A673 (cell line): ENCODE results near the gene CHPF2. TPM values are rescaled to one million over a fixed set of nuclear protein-coding genes. Genes with fewer than 3 reads are reported as not detected.

Experiments
- BruUV-seq: library from RNA; stranded (reverse); fragments of 400-500 nt; replicated peaks from 2 replicates; lab custom pipeline; 2021; lab: Mats Ljungman, UMichigan
- CTCF ChIA-PET: fragments of 300-600 bp; sonication (Branson Sonifier 250); formaldehyde crosslinking; loops from one replicate; lab custom pipeline; 2022; ENCODE audit warnings: antibody characterized with exemption; lab: Charles Lee
- POLR2A ChIA-PET: fragments of 300-600 bp; sonication (Branson Sonifier 250); formaldehyde crosslinking; loops from one replicate; lab custom pipeline; 2022; ENCODE audit warnings: antibody characterized with exemption; ENCODE audit not compliant: low non-redundant PET; lab: Charles Lee
- DNase-seq: peaks from one replicate; pipeline ENCODE4 v3.0.0-alpha.2; 2015; ENCODE audit warnings: low spot score
- H3K27ac ChIP-seq: fragments of 200-600 bp; sonication (generic); 2 replicates; pipeline ENCODE4 v1.5.1; 2016; ENCODE audit warnings: mixed run types, low read depth, mild to moderate bottlenecking, mixed read lengths, antibody characterized with exemption, low read length; ENCODE audit not compliant: poor library complexity, severe bottlenecking
- H3K27me3 ChIP-seq: fragments of 200-600 bp; sonication (generic); replicated peaks from 2 replicates; pipeline ENCODE4 v1.6.1; 2017; ENCODE audit warnings: mixed run types, low read depth, mild to moderate bottlenecking, mixed read lengths, antibody characterized with exemption, low read length; ENCODE audit not compliant: insufficient read depth, poor library complexity
- H3K36me3 ChIP-seq: fragments of 200-600 bp; sonication (generic); 2 replicates; pipeline ENCODE4 v1.6.1; 2016; ENCODE audit warnings: mixed run types, mild to moderate bottlenecking, mixed read lengths, antibody characterized with exemption, low read length; ENCODE audit not compliant: insufficient read depth, poor library complexity, severe bottlenecking
- H3K4me1 ChIP-seq: fragments of 200-600 bp; sonication (generic); 2 replicates; pipeline ENCODE4 v1.6.1; 2017; ENCODE audit warnings: mixed run types, mild to moderate bottlenecking, mixed read lengths, antibody characterized with exemption, low read length; ENCODE audit not compliant: insufficient read depth, poor library complexity, severe bottlenecking
- H3K4me3 ChIP-seq: fragments of 200-600 bp; sonication (generic); 2 replicates; pipeline ENCODE4 v1.5.1; 2016; ENCODE audit warnings: low read depth, mixed run types, mild to moderate bottlenecking, mixed read lengths, low read length; ENCODE audit not compliant: poor library complexity, severe bottlenecking
- H3K9me3 ChIP-seq: fragments of 200-600 bp; sonication (generic); 2 replicates; pipeline ENCODE4 v1.6.1; 2016; ENCODE audit warnings: mixed run types, low read depth, mild to moderate bottlenecking, mixed read lengths, antibody characterized with exemption, low read length; ENCODE audit not compliant: poor library complexity, severe bottlenecking
- EZH2 ChIP-seq: fragments of 200-600 bp; sonication (generic); IDR thresholded peaks from 2 replicates; pipeline ENCODE4 v1.6.1; 2017; ENCODE audit warnings: borderline replicate concordance, low read depth, mild to moderate bottlenecking, mixed read lengths, antibody characterized with exemption, low read length; ENCODE audit not compliant: poor library complexity, severe bottlenecking
- intact Hi-C: fragments of 100-400 bp; cut with micrococcal nuclease; formaldehyde crosslinking; loops from one replicate; pipeline ENCODE4 v1.10.0; 2022; ENCODE audit not compliant: unreplicated experiment
- total RNA-seq: library from RNA; stranded (reverse); gene quantifications from 2 replicates; pipeline ENCODE4 v1.2.3, GENCODE V29; 2021
- TF ChIP-seq, protein P1 (sequence below): fragments of 300-800, 200-600 bp; sonication (generic); conservative IDR thresholded peaks from 2 replicates; pipeline ENCODE4 v1.5.1; 2017; ENCODE audit warnings: low read depth, mild to moderate bottlenecking, antibody characterized with exemption, low read length, moderate library complexity, mixed read lengths

Gene CHPF2
- total RNA-seq, 1 experiment from 2014 or later, result 27.1 TPM

DNA sequence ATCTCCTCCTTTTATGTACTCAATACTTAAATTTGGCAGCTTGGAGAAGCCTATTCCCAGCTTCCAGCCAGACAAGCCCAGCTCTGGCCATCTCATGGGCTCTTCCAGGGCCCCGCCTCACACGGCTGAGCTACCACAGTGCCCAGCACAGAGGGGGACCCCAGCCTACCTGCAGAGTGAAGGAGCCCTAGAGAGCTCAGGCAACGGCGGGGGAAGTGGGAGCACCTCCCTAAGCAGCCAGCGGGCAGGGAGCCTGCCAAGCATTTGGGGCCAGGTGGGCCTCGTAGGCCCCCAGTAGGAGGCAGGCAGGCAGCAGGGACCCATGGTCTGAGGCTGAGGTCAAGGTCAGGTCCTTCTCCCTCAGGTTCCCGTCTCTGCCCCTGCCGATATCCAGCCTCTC lies 45.3 kb downstream of the CHPF2 start:
- peaks cover 6% of the 10 kb centered on the region for H3K4me1 ChIP-seq
- H3K27ac ChIP-seq, result no peak overlapping the region
- no peak for TF ChIP-seq EZH2
- TF ChIP-seq, protein P1, sequence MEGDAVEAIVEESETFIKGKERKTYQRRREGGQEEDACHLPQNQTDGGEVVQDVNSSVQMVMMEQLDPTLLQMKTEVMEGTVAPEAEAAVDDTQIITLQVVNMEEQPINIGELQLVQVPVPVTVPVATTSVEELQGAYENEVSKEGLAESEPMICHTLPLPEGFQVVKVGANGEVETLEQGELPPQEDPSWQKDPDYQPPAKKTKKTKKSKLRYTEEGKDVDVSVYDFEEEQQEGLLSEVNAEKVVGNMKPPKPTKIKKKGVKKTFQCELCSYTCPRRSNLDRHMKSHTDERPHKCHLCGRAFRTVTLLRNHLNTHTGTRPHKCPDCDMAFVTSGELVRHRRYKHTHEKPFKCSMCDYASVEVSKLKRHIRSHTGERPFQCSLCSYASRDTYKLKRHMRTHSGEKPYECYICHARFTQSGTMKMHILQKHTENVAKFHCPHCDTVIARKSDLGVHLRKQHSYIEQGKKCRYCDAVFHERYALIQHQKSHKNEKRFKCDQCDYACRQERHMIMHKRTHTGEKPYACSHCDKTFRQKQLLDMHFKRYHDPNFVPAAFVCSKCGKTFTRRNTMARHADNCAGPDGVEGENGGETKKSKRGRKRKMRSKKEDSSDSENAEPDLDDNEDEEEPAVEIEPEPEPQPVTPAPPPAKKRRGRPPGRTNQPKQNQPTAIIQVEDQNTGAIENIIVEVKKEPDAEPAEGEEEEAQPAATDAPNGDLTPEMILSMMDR, result no peak
- ChIA-PET CTCF (no interaction called here), POLR2A (no interaction called here)
- no peaks in the 10 kb centered on the region for H3K9me3 ChIP-seq
- no TSS peak for BruUV-seq
- no peak for DNase-seq
- H3K27me3 ChIP-seq, result no peaks in the 10 kb centered on the region
- H3K4me3 ChIP-seq, result no peak overlapping the region
- no peaks in the 10 kb centered on the region for H3K36me3 ChIP-seq
- intact Hi-C loops, result no loop called here

DNA sequence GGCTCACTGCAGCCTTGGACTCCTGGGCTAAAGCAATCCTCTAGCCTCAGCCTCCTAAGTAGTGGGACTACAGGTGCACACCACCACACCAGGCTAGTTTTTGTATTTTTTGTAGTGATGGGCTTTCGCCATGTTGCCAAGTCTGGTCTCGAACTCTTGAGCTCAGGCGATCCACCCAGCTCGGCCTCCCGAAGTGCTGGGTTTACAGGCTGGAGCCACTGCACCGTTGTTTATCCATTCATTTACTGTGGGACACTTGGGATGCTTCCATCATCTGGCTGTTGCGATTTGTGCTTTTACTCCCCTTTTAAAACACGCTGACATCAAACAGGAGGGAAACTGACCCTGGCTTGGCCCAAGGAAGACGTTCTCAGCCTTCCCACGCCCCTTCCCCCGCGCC lies 46.7 kb downstream of the CHPF2 start:
- ChIA-PET CTCF (no interaction called here), POLR2A (no interaction called here)
- no TSS peak for BruUV-seq
- no peak overlapping the region for H3K4me3 ChIP-seq
- DNase-seq, result no peak
- TF ChIP-seq, protein P1, result no peak
- no peak for TF ChIP-seq EZH2
- H3K9me3 ChIP-seq, result no peaks in the 10 kb centered on the region
- no peaks in the 10 kb centered on the region for H3K36me3 ChIP-seq
- intact Hi-C loops, result no loop called here
- peaks cover 6% of the 10 kb centered on the region for H3K4me1 ChIP-seq
- H3K27me3 ChIP-seq, result no peaks in the 10 kb centered on the region
- no peak overlapping the region for H3K27ac ChIP-seq

DNA sequence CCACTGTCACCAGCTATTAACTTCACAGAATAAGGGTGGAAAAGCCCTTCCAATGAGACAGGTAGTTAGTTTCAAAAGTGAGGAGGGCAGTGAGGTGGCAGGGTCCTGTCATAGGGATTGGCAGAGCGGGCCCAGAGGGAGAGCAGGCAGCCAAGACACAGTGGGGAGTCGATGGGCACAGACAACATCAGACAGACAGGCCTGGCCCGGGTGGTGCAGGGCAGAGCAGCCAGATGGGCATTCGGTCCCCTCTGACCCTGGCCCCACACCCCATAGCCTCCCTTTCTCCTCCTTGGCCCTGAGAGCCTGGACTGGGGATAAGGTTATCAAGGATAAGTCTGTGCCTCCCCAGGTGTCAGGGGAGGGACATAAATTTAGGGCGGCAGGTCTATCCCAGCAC lies 47.6 kb downstream of the CHPF2 start:
- peaks cover 6% of the 10 kb centered on the region for H3K4me1 ChIP-seq
- H3K4me3 ChIP-seq, result no peak overlapping the region
- H3K27me3 ChIP-seq, result no peaks in the 10 kb centered on the region
- H3K36me3 ChIP-seq, result no peaks in the 10 kb centered on the region
- no peak for DNase-seq
- intact Hi-C loops, result no loop called here
- ChIA-PET POLR2A (no interaction called here), CTCF (no interaction called here)
- TF ChIP-seq, protein P1, result no peak
- no peak for TF ChIP-seq EZH2
- no TSS peak for BruUV-seq
- H3K27ac ChIP-seq, result no peak overlapping the region
- no peaks in the 10 kb centered on the region for H3K9me3 ChIP-seq
